ENCODE measurements around the gene KRTAP4-2. TPM values are rescaled to one million over a fixed set of nuclear protein-coding genes. Genes with fewer than 3 reads are reported as not detected.

KRTAP4-2 gene
- total RNA-seq, 2 experiments from 2014 or later, result not detected

DNA sequence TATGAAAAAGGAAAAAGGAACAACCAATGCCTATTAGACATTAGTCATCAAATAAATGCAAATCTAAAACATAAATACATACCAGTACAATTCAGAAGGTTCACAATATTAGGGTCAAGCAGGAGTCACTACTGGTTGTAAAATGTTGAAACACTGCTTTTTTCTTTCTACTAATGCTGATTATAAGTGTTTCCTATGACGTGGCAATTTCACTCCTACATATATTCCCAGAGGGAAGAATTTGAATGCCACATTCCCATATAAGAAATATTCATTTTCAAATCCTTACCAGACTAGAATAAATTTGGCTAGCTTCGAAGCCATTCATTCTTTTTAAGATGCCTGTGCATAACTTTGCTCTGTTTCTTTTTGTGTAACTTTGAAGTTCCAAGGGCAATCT, 45.8 kb upstream of the KRTAP4-2 start:
- no TSS peak for BruUV-seq (replicated peaks)
- H3K4me1 ChIP-seq (ENCODE audit: insufficient read depth, low read length, poor library complexity, severe bottlenecking), result no peaks in the 10 kb centered on the region
- no peak overlapping the region for H3K4me2 ChIP-seq (ENCODE audit: low read length)
- CTCF ChIA-PET (ENCODE audit: unreplicated experiment), result no interaction called here
- DNase-seq (ENCODE audit: low spot score), result no peak
- H3K9me3 ChIP-seq (ENCODE audit: low read length), result no peaks in the 10 kb centered on the region
- no peak overlapping the region for H2AFZ ChIP-seq (ENCODE audit: low read length)
- H3K27ac ChIP-seq (ENCODE audit: low read depth, low read length, poor library complexity, severe bottlenecking), result no peak overlapping the region
- intact Hi-C loops (cut with micrococcal nuclease; ENCODE audit: unreplicated experiment), result no loop called here
- no peak overlapping the region for H3K4me3 ChIP-seq (ENCODE audit: low read depth, low read length, poor library complexity, severe bottlenecking)
- no peaks in the 10 kb centered on the region for H3K36me3 ChIP-seq (ENCODE audit: insufficient read depth, low read length)
- POLR2A ChIA-PET, result no interaction called here
- no peaks in the 10 kb centered on the region for H3K9me2 ChIP-seq (ENCODE audit: insufficient read depth, low read length)
- no peaks in the 10 kb centered on the region for H4K20me1 ChIP-seq (ENCODE audit: insufficient read depth, low read length)
- TF ChIP-seq EZH2phosphoT487 (IDR thresholded peaks at IDR 0.05; ENCODE audit: borderline replicate concordance, low read depth, low read length), result no peak
- TF ChIP-seq, protein P1, sequence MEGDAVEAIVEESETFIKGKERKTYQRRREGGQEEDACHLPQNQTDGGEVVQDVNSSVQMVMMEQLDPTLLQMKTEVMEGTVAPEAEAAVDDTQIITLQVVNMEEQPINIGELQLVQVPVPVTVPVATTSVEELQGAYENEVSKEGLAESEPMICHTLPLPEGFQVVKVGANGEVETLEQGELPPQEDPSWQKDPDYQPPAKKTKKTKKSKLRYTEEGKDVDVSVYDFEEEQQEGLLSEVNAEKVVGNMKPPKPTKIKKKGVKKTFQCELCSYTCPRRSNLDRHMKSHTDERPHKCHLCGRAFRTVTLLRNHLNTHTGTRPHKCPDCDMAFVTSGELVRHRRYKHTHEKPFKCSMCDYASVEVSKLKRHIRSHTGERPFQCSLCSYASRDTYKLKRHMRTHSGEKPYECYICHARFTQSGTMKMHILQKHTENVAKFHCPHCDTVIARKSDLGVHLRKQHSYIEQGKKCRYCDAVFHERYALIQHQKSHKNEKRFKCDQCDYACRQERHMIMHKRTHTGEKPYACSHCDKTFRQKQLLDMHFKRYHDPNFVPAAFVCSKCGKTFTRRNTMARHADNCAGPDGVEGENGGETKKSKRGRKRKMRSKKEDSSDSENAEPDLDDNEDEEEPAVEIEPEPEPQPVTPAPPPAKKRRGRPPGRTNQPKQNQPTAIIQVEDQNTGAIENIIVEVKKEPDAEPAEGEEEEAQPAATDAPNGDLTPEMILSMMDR (conservative IDR thresholded peaks at IDR 0.05; ENCODE audit: low read length), result no peak
- no peaks in the 10 kb centered on the region for H3K79me2 ChIP-seq (ENCODE audit: insufficient read depth, low read depth, low read length)

DNA sequence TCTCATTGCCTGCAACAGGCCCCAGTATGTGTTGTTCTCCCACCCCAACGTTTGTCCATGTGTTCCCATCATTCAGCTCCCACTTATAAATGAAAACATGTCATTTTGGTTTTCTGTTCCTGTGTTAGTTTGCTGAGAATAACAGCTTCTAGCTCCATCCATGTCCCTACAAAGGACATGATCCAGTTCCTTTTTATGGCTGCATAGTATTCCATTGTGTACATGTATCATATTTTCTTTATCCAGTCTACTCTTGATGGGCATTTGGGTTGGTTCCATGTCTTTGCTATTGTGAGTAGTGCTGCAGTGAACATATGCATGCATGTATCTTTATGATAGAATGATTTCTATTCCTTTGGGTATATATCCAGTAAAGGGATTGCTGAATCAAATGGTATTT, 37.7 kb upstream of the KRTAP4-2 start:
- Histone ChIP-seq H3K36me3 (ENCODE audit: insufficient read depth, low read length) (no peaks in the 10 kb centered on the region), H3K4me1 (ENCODE audit: insufficient read depth, low read length, poor library complexity, severe bottlenecking) (no peaks in the 10 kb centered on the region), H3K4me3 (ENCODE audit: low read depth, low read length, poor library complexity, severe bottlenecking) (no peak overlapping the region), H2AFZ (ENCODE audit: low read length) (no peak overlapping the region), H3K4me2 (ENCODE audit: low read length) (no peak overlapping the region), H4K20me1 (ENCODE audit: insufficient read depth, low read length) (no peaks in the 10 kb centered on the region), H3K79me2 (ENCODE audit: insufficient read depth, low read depth, low read length) (no peaks in the 10 kb centered on the region), H3K9me3 (ENCODE audit: low read length) (no peaks in the 10 kb centered on the region), H3K9me2 (ENCODE audit: insufficient read depth, low read length) (no peaks in the 10 kb centered on the region), H3K27ac (ENCODE audit: low read depth, low read length, poor library complexity, severe bottlenecking) (no peak overlapping the region)
- DNase-seq (ENCODE audit: low spot score), result no peak
- ChIA-PET POLR2A (no interaction called here), CTCF (ENCODE audit: unreplicated experiment) (no interaction called here)
- no peak for TF ChIP-seq EZH2phosphoT487 (IDR thresholded peaks at IDR 0.05; ENCODE audit: borderline replicate concordance, low read depth, low read length)
- TF ChIP-seq, protein P1 (conservative IDR thresholded peaks at IDR 0.05; ENCODE audit: low read length), result no peak
- intact Hi-C loops (cut with micrococcal nuclease; ENCODE audit: unreplicated experiment), result no loop called here
- BruUV-seq (replicated peaks), result no TSS peak

- H4K20me1 ChIP-seq (ENCODE audit: insufficient read depth, low read length), result no peaks in the 10 kb centered on the region
- no peak overlapping the region for H2AFZ ChIP-seq (ENCODE audit: low read length)
- DNase-seq (ENCODE audit: low spot score), result no peak
- no peaks in the 10 kb centered on the region for H3K36me3 ChIP-seq (ENCODE audit: insufficient read depth, low read length)
- no peaks in the 10 kb centered on the region for H3K79me2 ChIP-seq (ENCODE audit: insufficient read depth, low read depth, low read length)
- BruUV-seq (replicated peaks), result no TSS peak
- ChIA-PET CTCF (ENCODE audit: unreplicated experiment) (no interaction called here), POLR2A (no interaction called here)
- no peak overlapping the region for H3K27ac ChIP-seq (ENCODE audit: low read depth, low read length, poor library complexity, severe bottlenecking)
- H3K4me1 ChIP-seq (ENCODE audit: insufficient read depth, low read length, poor library complexity, severe bottlenecking), result no peaks in the 10 kb centered on the region
- H3K4me2 ChIP-seq (ENCODE audit: low read length), result no peak overlapping the region
- no peak overlapping the region for H3K4me3 ChIP-seq (ENCODE audit: low read depth, low read length, poor library complexity, severe bottlenecking)
- H3K9me3 ChIP-seq (ENCODE audit: low read length), result no peaks in the 10 kb centered on the region
- no peaks in the 10 kb centered on the region for H3K9me2 ChIP-seq (ENCODE audit: insufficient read depth, low read length)
- TF ChIP-seq, protein P1 (conservative IDR thresholded peaks at IDR 0.05; ENCODE audit: low read length), result no peak
- no peak for TF ChIP-seq EZH2phosphoT487 (IDR thresholded peaks at IDR 0.05; ENCODE audit: borderline replicate concordance, low read depth, low read length)
- intact Hi-C loops (cut with micrococcal nuclease; ENCODE audit: unreplicated experiment), result no loop called here
These were observed 34.6 kb upstream of the KRTAP4-2 start for GRCh38 chr17:41212524-41213169.

All from OCI-LY7 (cell line).